HG02763 (cell line): ENCODE results near the gene APOL2.

Experiments used
- ATAC-seq: cut with Tn5 transposase; IDR thresholded peaks from one replicate; pipeline ENCODE4 v1.9.1; 2021; ENCODE audit warnings: mild to moderate bottlenecking, moderate library complexity; ENCODE audit not compliant: unreplicated experiment

APOL2 gene

DNA sequence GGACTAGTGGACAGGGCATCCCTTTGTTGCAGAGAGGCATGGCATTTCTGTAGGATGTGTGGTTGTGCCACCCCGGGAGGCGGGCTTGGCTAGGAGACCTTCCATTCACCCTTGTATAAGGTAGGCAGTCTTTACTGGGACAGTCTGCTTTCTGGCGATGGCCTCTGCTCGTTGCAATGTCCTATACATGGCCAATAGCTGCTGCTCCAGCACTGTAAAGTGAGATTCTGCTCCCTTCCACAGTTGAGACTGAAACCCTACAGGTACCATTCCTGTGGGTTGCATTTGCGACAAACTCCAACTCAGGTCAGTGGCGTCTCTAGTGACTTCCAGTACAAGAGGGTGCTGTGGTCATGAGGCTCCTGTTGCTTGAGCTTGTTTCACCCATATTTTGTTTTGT is 58.4 kb downstream of the APOL2 start:
- no peak for ATAC-seq

GRCh38 chr22:36180038-36180880 is 59.1 kb downstream of the APOL2 start:
- ATAC-seq = no peak

DNA sequence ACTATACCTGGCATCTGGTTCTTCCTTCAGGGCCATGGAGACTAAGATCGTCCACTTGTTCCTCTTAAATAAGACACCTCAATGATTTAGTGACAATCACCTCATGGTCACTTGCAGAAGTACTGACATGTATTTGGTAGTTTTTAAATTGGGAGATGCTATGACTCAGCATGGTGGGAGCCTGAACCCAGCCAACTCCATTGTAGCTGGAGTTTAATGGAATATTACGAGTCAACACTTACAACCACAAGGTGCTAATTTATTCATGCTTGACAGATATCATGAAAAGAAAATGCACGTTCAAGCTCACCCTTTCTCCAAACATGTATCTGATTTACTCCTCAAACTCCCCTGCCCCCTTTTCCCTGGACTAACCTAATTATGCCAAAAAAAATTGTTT is 62.2 kb downstream of the APOL2 start:
- no peak for ATAC-seq
